Activated naive CD8-positive, alpha-beta T cell treated with anti-CD3 and anti-CD28 coated beads, Interleukin-2, amount 10 ng/mL, durations not matched to agents 7 days and 5 days (primary cell): ENCODE data around the gene IL18BP. TPM values are rescaled to one million over a fixed set of nuclear protein-coding genes. Genes with fewer than 3 reads are reported as not detected.

Experiments
- ATAC-seq: fragments of 150-1000 bp; cut with Tn5 transposase; one replicate; pipeline ENCODE4 v1.10.0; 2021; ENCODE audit warnings: low read depth, moderate library complexity
- POLR2A ChIA-PET: fragments of 350-600 bp; sonication (Branson Sonifier 250); formaldehyde crosslinking; loops from one replicate; lab custom pipeline; 2021; ENCODE audit warnings: antibody characterized with exemption; lab: Charles Lee
- DNase-seq: peaks from one replicate; pipeline ENCODE4 v3.0.0; 2021
- H3K27ac Mint-ChIP-seq: one replicate; pipeline ENCODE4 v1.8.0; 2022; ENCODE audit warnings: mild to moderate bottlenecking, mixed read lengths
- H3K27me3 Mint-ChIP-seq: one replicate; pipeline ENCODE4 v1.8.0; 2022; ENCODE audit warnings: mild to moderate bottlenecking, moderate library complexity, mixed read lengths
- H3K36me3 Mint-ChIP-seq: one replicate; pipeline ENCODE4 v1.8.0; 2021; ENCODE audit warnings: mild to moderate bottlenecking, mixed read lengths
- H3K4me1 Mint-ChIP-seq: one replicate; pipeline ENCODE4 v1.8.0; 2021; ENCODE audit warnings: mixed read lengths
- H3K4me3 Mint-ChIP-seq: one replicate; pipeline ENCODE4 v1.8.0; 2022; ENCODE audit warnings: mild to moderate bottlenecking, moderate library complexity, mixed read lengths
- H3K9me3 Mint-ChIP-seq: one replicate; pipeline ENCODE4 v1.8.0; 2021; ENCODE audit warnings: mixed read lengths
- total RNA-seq, 2 experiments: library from RNA; stranded (reverse); gene quantifications; one replicate each; pipeline ENCODE4 v1.2.3, GENCODE V29; 2021

Gene IL18BP
- 10 to 100 TPM; 21.2 to 22.9 TPM for total RNA-seq

DNA sequence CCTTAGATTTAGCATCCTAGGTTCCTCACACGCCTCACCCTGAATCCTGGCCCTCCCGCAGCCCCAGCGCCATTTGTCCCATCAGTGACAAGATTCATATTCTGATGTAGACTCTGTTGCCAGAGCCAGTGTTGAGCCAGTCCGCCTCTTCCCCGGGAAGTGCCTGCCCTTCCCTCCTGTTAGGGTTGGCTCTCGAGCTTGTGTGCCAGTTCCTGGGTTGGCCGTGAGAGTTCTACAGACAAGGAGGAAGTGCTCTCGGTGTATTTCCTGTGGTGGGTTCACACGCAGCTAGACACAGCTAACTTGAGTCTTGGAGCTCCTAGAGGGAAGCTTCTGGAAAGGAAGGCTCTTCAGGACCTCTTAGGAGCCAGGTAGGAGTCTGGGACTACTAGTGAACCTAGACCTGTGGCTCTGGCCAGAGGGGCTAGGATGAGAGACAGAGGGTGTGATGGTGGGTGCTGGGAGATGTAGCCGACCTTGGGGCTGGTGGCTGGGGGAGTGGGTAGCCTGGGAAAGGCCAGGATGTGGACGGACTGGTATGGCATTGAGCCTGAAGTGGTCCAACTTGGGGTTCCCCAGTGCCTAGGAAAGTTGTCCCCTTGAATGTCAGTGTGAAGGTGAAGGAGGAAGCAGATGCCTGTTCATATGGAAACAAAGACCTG, at the start of gene IL18BP:
Gene IL18BP (plus strand): TSS at position 261 of the 662 bp plus-strand sequence. CDS start 1,076 bp downstream, outside the sequence.
- Mint-ChIP-seq H3K4me1 (peaks cover 24% of the 10 kb centered on the region), H3K4me3 (peak within 1 kb of the TSS; percentile 86), H3K27ac (peak within 1 kb of the TSS; percentile 96), H3K27me3 (no peaks in the 10 kb centered on the region), H3K9me3 (no peaks in the 10 kb centered on the region), H3K36me3 (peaks cover 9% of the 10 kb centered on the region)
- ATAC-seq: peak; percentile 90
- peak; percentile 51 for DNase-seq
- POLR2A ChIA-PET: interaction anchor here (0.6 to 1.7 kb wide), 9 partner anchors 9 to 157 kb away, joined by 3 to 5 read pairs (median 3); partner anchors contain the start of genes ANAPC15 and XNDC1N

DNA sequence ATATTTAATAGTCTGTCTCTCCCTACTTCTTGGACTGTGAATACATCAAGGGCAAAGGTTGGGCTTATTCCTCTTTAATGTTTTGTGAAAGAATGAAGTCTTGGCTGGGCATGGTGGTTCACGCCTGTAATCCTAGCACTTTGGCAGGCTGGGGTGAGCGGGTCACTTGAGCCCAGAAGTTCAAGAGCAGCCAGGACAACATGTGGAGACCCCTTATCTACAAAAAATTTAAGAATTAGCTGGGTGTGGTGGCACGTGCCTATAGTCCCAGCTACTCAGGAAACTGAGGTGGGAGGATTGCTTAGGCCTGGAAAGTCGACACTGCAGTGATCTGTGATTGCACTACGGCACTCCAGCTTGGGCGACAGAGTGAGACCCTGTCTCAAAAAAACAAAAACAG, 49.7 kb upstream of the IL18BP start:
- Mint-ChIP-seq H3K27me3 (no peaks in the 10 kb centered on the region), H3K4me3 (no peak overlapping the region), H3K4me1 (peaks cover 7% of the 10 kb centered on the region), H3K9me3 (no peaks in the 10 kb centered on the region), H3K36me3 (peaks cover 5% of the 10 kb centered on the region), H3K27ac (no peak overlapping the region)
- POLR2A ChIA-PET: no interaction called here
- DNase-seq (no peak), ATAC-seq (no peak)

DNA sequence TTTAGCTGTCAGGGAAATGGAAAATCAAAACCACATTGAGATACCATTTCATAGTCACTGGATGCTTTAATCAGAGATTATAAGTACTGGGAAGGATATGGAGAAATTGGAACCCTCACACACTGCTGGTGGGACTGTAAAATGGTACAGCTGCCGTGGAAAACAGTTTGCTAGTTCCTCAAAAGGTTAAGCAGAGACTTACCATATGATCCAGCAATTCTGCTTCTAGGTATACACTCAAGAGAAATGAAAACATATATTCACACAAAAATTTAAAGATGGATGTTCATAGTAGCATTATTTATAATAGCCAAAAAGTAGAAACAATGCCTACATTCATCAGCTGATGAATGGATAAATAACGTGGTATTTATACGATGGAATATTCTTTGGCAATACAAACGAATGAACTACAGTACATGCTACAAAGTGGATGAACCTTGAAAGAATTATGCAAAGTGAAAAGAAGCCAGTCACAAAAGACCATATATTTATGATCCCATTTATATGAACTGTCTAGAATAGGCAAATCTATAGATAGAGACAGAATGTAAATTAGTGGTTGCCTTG, 46.9 kb upstream of the IL18BP start:
- POLR2A ChIA-PET: no interaction called here
- Mint-ChIP-seq H3K27me3 (no peaks in the 10 kb centered on the region), H3K36me3 (peaks cover 4% of the 10 kb centered on the region), H3K9me3 (no peaks in the 10 kb centered on the region), H3K4me1 (peaks cover 10% of the 10 kb centered on the region), H3K27ac (no peak overlapping the region), H3K4me3 (no peak overlapping the region)
- DNase-seq (no peak), ATAC-seq (no peak)

DNA sequence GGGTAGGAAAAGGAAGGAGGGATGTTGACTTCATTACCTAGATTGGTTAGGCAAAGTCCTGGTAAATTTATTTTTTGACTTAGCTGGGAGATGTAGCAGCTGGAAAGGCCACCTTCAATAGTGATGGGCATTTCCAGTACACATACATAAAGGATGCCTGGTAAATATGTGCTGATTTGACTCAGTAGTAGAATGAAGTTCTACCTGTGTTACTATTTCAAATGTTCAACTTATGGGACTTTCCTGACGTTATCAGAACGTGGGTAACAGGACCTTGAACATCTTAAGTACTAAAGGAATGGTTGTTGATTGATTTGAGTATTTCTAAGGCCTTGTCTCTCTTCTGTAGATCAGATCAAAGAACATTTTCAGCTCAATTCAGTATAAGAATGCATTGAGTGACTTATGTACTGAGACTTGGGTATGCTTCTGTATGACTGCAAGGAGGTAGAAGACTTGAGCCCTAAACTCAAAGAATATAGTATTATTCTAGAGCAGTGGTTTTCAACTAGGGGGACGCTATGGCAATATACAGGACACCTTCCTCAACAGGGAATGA, 42.7 kb upstream of the IL18BP start:
- peaks cover 1% of the 10 kb centered on the region for H3K9me3 Mint-ChIP-seq
- H3K27me3 Mint-ChIP-seq: no peaks in the 10 kb centered on the region
- ATAC-seq (no peak), DNase-seq (no peak)
- peaks cover 7% of the 10 kb centered on the region for H3K36me3 Mint-ChIP-seq
- no peak overlapping the region for H3K4me3 Mint-ChIP-seq
- POLR2A ChIA-PET: interaction anchor here (0.6 kb wide), 1 partner anchor 41 kb away, joined by 4 read pairs; no protein-coding TSS in a partner anchor
- peaks cover 4% of the 10 kb centered on the region for H3K4me1 Mint-ChIP-seq
- no peak overlapping the region for H3K27ac Mint-ChIP-seq

DNA sequence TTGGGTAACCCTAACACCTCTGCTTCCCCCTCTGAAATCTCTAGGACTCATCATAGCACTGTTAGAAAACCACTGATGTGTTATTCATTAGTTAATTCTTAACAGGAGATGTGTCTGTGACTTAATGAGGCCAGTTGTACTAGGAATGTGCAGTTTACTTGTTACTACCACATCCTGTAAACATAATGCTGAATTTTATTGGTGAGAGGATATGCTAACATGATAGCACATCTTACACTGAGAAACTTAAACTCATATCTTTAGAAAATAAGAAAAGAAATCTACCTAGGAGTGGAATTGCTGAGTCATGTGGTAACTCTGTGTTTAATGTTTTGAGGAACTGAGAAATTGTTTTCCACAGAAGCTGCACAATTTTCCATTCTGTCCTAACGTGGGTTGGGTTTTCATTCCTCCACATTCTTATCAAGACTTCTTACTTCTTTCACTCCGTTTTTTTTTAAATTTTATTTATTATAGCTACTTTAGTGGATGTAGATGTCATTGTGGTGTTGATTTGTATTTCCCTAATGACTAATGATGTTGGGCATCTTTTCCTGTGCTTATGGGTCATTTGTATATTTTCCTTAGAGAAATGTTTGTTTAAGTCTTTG, 36.2 kb upstream of the IL18BP start:
- DNase-seq (no peak), ATAC-seq (no peak)
- no peak overlapping the region for H3K4me3 Mint-ChIP-seq
- H3K27me3 Mint-ChIP-seq: no peaks in the 10 kb centered on the region
- peaks cover 4% of the 10 kb centered on the region for H3K4me1 Mint-ChIP-seq
- peaks cover 21% of the 10 kb centered on the region for H3K36me3 Mint-ChIP-seq
- POLR2A ChIA-PET: no interaction called here
- no peak overlapping the region for H3K27ac Mint-ChIP-seq
- peaks cover 1% of the 10 kb centered on the region for H3K9me3 Mint-ChIP-seq

DNA sequence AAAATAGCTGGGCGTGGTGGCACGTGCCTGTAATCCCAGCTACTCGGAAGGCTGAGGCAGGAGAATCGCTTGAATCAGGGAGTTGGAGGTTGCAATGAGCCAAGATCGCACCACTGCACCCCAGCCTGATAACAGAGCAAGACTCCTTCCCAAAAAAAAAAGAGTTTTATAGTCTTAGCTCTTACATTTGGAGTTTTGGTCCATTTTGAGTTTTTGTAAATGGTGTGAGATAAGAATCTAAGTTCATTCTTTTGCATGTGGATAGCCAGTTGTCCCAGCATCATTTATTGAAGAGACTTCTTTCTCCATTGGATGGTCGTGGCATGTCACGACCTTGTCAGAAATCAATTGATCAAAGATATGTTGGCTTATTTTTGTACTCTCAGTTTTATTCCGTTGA, 35.2 kb upstream of the IL18BP start:
- H3K27ac Mint-ChIP-seq: no peak overlapping the region
- POLR2A ChIA-PET: no interaction called here
- peaks cover 25% of the 10 kb centered on the region for H3K36me3 Mint-ChIP-seq
- H3K27me3 Mint-ChIP-seq: no peaks in the 10 kb centered on the region
- H3K4me3 Mint-ChIP-seq: no peak overlapping the region
- H3K4me1 Mint-ChIP-seq: peaks cover 4% of the 10 kb centered on the region
- no peak for DNase-seq
- no peak for ATAC-seq
- peaks cover 1% of the 10 kb centered on the region for H3K9me3 Mint-ChIP-seq

DNA sequence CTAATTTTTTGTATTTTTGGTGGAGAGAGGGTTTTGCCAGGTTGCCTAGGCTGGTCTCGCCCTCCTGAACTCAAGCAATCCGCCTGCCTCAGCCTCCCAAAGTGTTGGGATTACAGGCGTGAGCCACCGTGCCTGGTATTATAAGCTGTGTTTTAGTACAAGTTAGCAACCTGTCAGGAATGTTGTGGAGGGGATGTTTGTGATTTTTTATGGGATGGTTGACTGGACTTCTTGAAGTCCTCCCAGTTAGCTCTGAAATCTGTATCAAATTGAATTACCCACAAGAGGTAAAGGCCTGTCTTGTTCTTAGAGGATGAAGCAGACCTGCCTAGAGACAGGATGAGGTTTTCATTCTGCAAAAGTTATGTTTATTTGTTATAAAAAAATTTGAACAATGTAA, 34.1 kb upstream of the IL18BP start:
- no peaks in the 10 kb centered on the region for H3K27me3 Mint-ChIP-seq
- H3K4me3 Mint-ChIP-seq: no peak overlapping the region
- peaks cover 4% of the 10 kb centered on the region for H3K4me1 Mint-ChIP-seq
- H3K9me3 Mint-ChIP-seq: peaks cover 1% of the 10 kb centered on the region
- POLR2A ChIA-PET: no interaction called here
- ATAC-seq (no peak), DNase-seq (no peak)
- no peak overlapping the region for H3K27ac Mint-ChIP-seq
- peaks cover 25% of the 10 kb centered on the region for H3K36me3 Mint-ChIP-seq

DNA sequence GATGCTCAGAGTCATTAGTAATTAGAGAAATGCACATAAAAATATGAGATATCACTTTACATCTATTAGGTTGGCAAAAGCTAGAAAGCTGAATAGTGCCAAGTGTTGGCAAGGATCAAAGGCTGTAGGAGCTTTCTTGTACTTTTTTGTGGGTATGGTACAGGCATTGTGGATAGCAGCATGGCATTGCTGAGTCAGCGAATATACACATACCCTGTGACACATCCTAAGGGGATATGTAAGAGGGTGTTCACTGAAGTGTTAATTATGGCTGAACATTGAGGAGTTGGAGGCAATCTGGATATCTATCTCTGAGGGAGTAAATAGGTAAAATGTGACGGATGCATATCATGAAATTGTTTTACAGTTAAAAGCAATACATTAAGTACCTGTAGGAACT, 27.0 kb upstream of the IL18BP start:
- ATAC-seq (no peak), DNase-seq (no peak)
- Mint-ChIP-seq H3K36me3 (peaks cover 8% of the 10 kb centered on the region), H3K4me1 (no peaks in the 10 kb centered on the region), H3K9me3 (no peaks in the 10 kb centered on the region), H3K27ac (no peak overlapping the region), H3K4me3 (no peak overlapping the region), H3K27me3 (no peaks in the 10 kb centered on the region)
- POLR2A ChIA-PET: no interaction called here

DNA sequence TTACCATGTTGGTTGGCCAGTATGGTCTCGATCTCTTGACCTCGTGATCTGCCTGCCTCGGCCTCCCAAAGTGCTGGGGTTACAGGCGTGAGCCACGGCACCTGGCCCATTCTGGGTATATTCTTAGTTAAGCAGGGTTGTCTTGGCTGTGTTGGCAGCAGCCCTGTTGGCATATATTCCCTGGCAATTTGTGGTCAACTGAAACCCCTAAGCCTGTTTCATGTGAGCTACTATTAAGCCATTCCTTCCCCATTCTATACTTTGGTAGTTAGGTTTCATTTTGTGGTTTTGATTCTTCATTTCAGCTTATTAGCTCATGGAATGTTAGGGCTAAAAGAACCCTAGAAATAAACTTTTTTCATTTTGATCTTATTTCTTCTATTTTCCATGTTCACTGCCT, 22.2 kb upstream of the IL18BP start:
- Mint-ChIP-seq H3K36me3 (peaks cover 2% of the 10 kb centered on the region), H3K4me3 (no peak overlapping the region), H3K27me3 (no peaks in the 10 kb centered on the region), H3K4me1 (no peaks in the 10 kb centered on the region), H3K27ac (no peak overlapping the region), H3K9me3 (no peaks in the 10 kb centered on the region)
- POLR2A ChIA-PET: interaction anchor here (1.1 kb wide), 1 partner anchor 114 kb away, joined by 3 read pairs; no protein-coding TSS in a partner anchor
- DNase-seq (no peak), ATAC-seq (no peak)

DNA sequence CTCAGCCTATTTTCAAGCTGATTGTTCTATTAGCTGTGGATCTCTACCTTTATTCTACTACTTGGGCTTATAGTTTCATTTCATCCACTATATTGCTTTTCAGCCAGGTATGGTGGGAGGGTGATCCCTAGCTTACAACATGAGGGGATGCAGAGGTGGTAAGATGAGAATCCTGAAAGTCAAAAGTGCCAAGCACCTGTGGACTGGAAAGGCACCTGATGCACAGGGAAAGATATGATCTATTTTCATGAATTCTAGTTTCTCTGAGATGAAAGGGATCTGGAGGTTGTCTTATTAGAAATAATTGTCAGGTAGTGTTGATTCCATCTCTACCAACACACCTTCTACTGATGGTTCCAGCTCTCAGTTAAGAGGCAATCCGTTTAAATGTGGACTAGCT, 21.6 kb upstream of the IL18BP start:
- DNase-seq (no peak), ATAC-seq (no peak)
- Mint-ChIP-seq H3K9me3 (no peaks in the 10 kb centered on the region), H3K36me3 (peaks cover 2% of the 10 kb centered on the region), H3K4me3 (no peak overlapping the region), H3K27me3 (no peaks in the 10 kb centered on the region), H3K4me1 (no peaks in the 10 kb centered on the region), H3K27ac (no peak overlapping the region)
- POLR2A ChIA-PET: interaction anchor here (1.1 kb wide), 1 partner anchor 114 kb away, joined by 3 read pairs; no protein-coding TSS in a partner anchor

DNA sequence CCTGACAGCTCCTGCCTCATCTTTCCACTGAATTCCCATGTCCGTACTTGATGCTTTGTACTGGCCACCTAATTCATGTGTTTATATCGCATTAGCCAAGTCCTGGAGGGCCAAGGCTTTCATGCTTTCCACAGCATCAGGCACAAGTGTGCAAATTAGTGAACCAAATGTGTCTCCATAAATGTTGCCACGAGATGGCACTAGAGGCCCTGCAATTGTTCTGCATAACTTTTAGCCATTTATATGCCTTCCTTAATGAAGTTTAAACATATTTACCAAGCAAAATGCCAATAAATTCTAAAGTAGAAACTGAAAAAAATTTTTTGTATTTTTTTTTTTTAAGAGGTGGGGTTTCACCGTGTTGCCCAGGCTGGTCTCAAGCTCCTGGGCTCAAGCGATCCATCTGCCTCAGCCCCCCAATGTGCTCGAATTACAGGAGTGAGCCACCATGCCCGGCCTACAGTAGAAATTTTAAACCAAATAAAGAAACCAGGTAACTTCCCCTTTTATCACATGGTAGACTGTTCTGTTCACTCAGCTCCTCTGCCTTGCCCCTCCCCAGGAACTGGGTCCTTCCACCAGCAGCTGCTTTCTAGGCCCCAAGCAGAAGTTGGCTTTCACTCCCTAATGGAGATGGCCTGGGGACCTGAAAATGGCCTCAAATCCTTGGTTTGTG, 20.8 kb upstream of the IL18BP start:
- Mint-ChIP-seq H3K9me3 (no peaks in the 10 kb centered on the region), H3K4me1 (no peaks in the 10 kb centered on the region), H3K27me3 (no peaks in the 10 kb centered on the region), H3K27ac (no peak overlapping the region), H3K36me3 (peaks cover 4% of the 10 kb centered on the region), H3K4me3 (no peak overlapping the region)
- POLR2A ChIA-PET: no interaction called here
- ATAC-seq (peak; percentile 72), DNase-seq (no peak)

DNA sequence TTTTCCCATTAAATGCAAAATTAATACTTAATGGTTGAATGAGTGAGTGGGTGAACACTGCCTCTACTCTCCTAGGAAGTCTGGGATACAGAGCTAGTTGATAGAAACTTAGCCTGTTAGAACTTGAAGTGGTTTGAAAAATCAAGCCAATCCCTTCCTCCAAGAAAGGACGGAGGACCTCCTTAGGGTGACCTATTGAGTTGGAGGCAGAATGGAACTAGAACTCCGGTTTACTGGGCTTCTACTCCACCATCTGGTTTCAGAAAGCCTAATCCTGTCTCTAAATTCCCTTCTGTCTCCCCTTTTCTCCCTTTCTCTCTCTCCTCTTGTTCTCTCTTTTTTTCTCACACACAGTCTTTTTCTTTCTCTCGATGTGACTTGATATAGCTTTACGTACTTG, 19.6 kb upstream of the IL18BP start:
- H3K4me1 Mint-ChIP-seq: no peaks in the 10 kb centered on the region

DNA sequence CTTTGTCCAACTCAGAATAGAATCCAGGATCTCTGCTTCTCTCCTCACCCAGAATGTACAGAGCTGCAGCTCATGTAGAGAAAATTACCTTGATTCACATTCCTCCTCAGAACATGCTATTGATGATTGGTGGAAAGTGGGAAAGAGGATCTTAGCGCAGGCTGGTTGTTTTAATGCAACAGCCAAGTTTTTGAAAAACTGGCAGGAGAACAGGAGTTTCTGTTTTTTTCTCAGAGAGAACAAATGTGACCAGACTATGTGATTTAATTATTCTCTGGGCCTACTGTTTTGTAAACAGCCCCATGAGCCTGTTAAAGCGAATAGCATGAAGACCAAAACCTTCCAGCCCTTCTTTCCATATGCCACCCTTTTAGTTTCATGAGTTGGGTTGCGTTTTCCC, 19.1 kb upstream of the IL18BP start:
- H3K4me1 Mint-ChIP-seq: no peaks in the 10 kb centered on the region
- no peak overlapping the region for H3K4me3 Mint-ChIP-seq
- no peaks in the 10 kb centered on the region for H3K27me3 Mint-ChIP-seq
- ATAC-seq (no peak), DNase-seq (no peak)
- H3K9me3 Mint-ChIP-seq: no peaks in the 10 kb centered on the region
- POLR2A ChIA-PET: no interaction called here
- peaks cover 4% of the 10 kb centered on the region for H3K36me3 Mint-ChIP-seq
- no peak overlapping the region for H3K27ac Mint-ChIP-seq

More for the DNA sequence above, 19.6 kb upstream of the IL18BP start:
- ATAC-seq: no peak
- Mint-ChIP-seq H3K4me3 (no peak overlapping the region), H3K9me3 (no peaks in the 10 kb centered on the region), H3K27ac (no peak overlapping the region), H3K27me3 (no peaks in the 10 kb centered on the region), H3K36me3 (peaks cover 4% of the 10 kb centered on the region)
- POLR2A ChIA-PET: no interaction called here
- DNase-seq: no peak
